Medulla oblongata (tissue), 1 donor: ENCODE results near the gene HRNR.
"Not testable (repeated sequence)": the region's sequence is repeated elsewhere in the genome, so short reads cannot be mapped to it uniquely, and the experiment has no call there.

Experiments used
- DNase-seq: peaks from one replicate; pipeline ENCODE4 v3.0.0-alpha.2; 2015; ENCODE audit errors: extremely low spot score

The HRNR gene

DNA sequence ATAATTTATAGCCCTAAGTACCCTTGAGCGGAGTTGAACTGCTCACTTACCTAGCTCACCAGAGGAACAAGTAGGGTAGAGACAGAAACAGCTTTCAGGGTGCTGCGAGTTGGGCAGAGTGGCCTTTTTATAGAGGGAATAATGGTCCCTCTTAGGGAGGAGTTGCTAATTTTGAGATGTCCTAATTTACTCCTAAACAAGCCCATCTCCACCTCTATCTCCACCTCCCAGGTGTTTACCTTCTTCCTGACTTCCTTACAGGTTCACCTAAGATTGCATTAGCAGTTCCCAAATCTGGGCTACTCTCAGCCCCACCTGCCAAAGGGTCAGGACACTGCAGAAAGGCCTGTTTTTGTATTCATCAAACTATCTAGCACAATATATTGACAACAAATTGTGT lies at the start of gene HRNR:
HRNR (minus strand) TSS at position 101 of the 400 bp plus-strand sequence. CDS start 940 bp downstream, outside the sequence.
- DNase-seq: no peak

DNA sequence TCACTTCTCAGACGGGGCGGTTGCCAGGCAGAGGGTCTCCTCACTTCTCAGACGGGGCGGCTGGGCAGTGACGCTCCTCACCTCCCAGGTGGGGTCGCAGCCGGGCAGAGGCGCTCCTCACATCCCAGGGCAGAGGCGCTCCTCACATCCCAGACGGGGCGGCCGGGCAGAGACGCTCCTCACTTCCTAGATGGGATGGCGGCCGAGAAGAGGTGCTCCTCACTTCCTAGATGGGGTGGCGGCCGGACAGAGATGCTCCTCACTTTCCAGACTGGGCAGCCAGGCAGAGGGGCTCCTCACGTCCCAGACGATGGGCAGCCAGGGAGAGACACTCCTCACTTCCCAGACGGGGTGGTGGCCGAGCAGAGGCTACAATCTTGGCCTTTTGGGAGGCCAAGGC lies 32.4 kb upstream of the HRNR start:
- DNase-seq: not testable (repeated sequence)

DNA sequence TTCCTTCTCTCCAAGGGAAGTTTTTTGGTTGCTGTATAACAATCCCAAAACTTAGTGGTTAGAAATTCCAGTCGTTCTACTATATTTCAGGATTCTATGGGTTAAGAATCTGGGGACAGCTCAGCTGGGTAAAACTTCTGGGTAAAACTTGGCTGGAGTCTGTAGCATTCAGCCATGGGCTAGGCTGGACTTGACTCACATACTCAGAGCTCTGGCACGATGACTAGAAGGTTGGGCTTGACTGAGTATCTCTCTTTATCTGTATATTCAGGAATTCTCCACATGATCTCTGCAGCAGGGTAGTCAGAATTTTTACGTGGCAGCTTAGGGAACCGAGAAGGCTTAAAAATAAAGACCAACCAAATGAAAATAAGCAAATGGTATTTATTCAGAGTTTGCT lies 28.2 kb upstream of the HRNR start:
- DNase-seq: no peak

GRCh38 chr1:152251391-152251790 lies 27.4 kb upstream of the HRNR start:
- no peak for DNase-seq

DNA sequence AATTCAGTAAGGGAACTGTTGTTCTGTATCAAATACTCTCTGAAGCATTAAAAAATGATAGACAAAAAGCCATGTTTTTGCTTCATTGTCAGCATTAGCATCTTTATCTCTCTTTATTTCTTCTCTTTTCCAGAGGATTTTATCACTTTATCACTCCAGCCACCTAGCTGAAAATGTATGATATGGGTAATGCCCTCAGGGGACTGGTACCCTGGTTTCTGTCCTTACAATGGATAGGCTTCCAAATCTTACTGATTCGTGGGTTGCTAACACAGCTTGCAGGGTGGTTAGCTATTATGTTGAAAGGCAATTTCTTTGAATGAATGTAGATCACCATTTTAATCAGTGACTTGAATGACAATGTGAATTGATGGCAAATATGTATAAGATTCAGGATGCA lies 23.3 kb upstream of the HRNR start:
- no peak for DNase-seq

DNA sequence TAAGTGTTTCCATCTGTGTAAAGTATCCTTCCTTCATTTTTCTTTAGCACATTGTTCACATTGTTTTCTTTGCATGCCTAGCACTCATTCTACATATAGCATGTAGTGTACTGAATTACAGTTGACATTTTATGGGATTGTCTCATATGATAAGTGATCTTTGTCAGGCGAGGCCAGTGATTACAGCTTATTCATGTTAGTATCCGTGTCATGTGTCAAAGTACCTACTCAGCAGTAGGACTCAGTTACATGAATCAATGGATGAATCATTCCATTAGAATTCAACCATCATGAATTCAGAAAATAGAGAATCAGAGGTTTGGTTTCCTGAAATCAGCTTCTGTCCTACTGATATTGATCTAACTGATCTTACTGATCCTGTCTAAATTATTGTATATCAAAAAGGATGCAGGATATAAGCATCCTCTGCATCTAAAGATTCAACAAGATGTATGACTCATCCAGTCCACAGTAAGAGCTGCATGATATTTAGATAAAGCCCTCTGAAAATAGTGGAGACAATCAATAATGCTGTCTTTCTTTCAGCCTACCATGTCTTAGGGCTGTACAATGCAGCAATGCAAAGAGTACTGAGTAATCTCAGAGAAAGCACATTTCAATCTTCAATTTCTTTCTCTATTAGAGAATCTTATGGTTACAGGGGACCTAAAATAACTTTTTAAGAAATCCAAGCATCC lies 20.7 kb upstream of the HRNR start:
- no peak for DNase-seq

- no peak for DNase-seq
Observed at GRCh38 chr1:152237093-152237492, 13.1 kb upstream of the HRNR start.

DNA sequence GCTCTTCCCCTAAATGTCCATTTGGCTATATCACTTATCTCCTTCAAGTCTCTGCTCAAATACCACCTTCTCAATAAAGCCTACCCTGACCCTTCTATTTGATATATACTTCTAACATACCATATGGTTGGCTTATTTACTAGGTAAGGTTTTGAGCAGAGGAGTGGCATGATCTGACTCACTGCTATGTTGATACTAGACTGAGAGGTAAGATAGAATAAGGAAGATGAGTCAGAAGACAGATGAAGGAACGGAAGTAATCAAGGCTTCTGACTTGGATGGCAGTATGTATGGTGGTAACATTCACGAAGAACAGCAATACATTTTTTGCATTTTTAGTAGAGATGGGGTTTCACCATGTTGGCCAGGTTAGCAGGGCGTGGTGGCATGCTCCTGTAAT lies 4.8 kb upstream of the HRNR start:
- no peak for DNase-seq

DNA sequence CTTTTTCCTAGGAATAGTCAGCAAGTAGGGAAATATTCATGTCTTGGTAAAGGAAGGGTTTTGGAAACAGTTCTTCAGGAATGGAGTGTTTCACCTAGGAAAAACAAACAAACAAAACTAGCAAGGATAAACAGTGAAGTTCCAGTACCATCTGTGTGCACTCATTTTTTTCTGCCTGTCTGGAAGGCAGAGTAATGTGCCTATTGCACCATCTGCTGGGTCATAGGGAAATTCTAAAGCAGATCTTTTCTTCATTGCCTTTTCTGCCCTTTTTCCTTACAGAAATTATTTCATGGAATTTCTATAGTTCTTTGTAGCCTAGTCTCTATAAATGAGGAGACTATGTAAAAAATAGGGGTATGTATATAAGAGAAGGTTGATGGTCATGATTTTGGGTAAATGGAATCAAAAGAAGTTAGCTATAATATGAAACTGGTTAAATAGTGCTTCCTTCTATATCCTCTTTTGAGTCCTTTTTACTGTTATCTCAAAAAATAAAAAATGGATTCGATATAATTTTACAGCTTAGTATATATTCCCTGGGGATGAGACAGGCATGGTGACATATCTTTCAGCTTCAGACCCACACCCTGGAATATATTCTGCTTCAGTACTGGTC lies 3.4 kb upstream of the HRNR start:
- DNase-seq: peak; percentile 49

GRCh38 chr1:152225678-152226077 lies 1.7 kb upstream of the HRNR start:
- DNase-seq: no peak

- DNase-seq: no peak
Observed at GRCh38 chr1:152220166-152221163, 3.5 kb downstream of the HRNR start.

DNA sequence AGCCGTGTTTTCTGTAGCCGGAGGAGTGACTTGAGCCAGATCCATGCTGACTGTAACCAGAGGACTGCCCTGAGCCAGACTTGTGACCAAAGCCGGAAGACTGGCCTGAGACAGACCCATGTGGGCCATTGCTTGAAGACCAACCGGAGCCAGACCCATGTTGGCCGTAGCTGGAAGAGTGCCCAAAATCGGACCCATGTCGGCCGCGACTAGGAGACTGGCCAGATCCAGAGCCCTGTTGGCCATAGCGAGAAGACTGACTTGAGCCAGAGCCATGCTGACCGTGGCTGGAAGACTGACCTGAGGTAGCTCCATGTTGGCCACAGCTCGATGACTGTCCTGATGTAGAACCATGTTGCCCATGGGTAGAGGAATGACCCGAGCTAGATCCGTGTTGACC lies 4.6 kb downstream of the HRNR start:
- DNase-seq: not testable (repeated sequence)

DNA sequence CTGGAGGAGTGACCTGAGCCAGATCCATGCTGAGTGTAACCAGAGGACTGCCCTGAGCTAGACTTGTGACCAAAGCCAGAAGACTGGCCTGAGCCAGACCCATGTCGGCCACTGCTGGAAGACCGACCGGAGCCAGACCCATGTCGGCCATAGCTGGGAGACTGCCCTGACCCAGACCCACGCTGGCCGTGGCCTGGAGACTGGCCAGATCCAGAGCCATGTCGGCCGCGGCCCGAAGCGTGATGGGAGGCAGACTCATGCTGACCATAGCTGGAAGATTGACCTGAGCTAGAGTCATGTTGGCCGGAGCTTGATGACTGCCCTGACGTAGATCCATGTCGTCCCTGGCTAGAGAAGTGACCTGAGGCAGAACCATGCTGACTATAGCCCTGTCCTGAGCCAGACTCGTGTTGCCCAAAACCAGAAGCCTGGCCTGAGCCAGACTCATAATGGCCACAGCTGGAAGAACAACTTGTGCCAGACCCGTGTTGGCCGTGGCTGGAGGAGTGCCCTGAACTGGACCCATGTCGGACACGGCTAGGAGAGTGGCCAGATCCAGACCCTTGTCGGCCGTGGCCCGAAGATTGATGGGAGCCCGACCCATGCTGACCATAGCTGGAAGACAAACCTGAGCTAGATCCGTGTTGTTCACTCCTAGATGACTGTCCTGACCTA lies 5.1 kb downstream of the HRNR start:
- DNase-seq: no peak

DNA sequence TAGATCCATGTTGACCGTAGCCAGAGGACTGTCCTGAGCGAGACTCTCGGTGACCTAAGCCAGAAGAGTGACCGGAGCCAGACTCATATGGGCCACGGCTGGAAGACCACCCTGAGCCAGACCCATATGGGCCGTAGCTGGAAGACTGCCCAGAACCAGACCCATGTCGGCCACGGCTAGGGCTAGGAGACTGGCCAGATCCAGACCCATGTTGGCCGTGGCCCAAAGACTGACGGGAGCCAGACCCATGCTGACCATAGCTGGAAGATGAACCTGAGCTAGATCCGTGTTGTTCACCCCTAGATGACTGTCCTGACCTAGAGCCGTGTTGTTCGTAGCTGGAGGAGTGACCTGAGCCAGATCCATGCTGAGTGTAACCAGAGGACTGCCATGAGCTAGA lies 8.4 kb downstream of the HRNR start:
- DNase-seq: not testable (repeated sequence)

DNA sequence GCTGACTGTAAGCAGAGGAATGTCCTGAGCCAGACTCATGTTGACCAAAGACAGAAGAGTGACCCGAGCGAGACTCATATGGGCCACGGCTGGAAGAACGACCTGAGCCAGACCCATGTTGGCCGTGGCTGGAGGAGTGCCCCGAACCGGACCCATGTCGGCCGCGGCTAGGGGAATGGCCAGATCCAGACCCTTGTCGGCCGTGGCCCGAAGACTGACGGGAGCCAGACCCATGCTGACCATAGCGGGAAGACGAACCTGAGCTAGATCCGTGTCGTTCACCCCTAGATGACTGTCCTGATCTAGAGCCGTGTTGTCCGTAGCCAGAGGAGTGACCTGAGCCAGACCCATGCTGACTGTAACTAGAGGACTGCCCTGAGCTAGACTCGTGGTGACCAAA lies 9.1 kb downstream of the HRNR start:
- DNase-seq: not testable (repeated sequence)

DNA sequence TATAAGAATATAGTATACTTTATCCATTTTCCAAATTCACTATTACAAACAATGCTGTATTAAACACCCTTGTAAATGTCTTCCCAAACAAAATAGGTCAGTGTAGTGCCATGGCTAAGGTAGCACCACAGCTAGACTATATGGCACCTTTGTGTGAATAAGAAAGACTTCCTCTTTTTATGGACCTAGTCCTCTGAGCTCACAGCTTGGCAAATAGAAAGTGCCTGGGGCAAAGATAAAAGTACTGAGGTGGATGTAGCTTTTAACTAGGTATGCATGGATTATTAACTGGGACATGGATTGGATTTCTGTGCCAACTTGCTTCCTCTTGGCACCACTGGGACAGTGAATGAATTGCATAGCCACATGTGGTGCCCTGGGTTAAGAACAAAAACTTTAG lies 25.0 kb downstream of the HRNR start:
- DNase-seq: no peak

DNA sequence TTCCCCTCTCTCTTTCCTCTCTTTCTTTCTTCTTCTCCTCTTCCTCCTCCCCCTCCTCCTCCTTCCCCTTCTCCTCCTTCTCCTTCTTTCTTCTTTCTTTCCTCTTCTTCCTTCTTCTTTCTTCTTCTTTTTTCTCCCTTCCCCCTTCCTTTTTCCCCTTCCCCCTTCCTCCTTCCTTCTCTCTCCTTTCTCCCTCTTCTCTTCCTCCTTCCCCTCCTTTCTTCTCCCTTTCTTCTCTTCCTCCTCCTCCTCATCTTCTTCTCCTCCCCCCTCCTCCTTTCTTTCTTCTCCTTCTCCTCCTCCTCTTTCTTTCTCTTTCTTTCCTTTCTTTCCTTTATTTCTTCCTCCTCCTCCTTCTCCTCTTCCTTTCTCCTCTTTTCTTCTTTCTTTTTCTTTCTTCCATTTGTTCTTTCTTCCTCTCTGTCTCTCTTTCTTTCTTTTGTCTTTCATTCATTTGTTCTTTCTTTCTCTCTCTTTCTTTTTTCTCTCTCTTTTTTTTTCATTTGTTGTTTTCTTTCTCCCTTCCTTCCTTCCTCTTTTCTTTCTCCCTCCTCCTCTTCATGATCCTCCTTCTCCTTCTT lies 26.5 kb downstream of the HRNR start:
- no peak for DNase-seq

GRCh38 chr1:152191711-152192110 lies 32.3 kb downstream of the HRNR start:
- no peak for DNase-seq

DNA sequence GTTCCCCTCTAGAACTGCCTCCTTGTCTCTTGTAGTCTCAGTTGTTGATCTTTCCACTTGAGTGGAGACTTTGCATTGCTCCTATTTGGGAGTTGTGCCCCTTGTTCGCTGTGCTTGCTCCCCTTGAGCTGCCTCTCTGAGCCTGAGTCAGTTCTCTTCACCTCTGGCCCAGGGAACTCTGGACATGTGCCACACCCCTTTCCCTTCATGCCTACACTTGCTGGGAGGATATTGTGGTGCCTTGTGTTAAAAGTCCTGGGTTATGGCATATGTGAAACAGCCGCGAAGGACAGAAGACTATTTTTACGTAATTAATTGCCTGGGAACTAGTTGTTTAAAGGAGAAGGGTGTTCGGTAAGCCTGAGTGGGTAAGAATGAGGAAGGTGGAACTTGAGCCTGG lies 32.7 kb downstream of the HRNR start:
- no peak for DNase-seq

- no peak for DNase-seq
Observed at GRCh38 chr1:152190589-152190988, 33.4 kb downstream of the HRNR start.

DNA sequence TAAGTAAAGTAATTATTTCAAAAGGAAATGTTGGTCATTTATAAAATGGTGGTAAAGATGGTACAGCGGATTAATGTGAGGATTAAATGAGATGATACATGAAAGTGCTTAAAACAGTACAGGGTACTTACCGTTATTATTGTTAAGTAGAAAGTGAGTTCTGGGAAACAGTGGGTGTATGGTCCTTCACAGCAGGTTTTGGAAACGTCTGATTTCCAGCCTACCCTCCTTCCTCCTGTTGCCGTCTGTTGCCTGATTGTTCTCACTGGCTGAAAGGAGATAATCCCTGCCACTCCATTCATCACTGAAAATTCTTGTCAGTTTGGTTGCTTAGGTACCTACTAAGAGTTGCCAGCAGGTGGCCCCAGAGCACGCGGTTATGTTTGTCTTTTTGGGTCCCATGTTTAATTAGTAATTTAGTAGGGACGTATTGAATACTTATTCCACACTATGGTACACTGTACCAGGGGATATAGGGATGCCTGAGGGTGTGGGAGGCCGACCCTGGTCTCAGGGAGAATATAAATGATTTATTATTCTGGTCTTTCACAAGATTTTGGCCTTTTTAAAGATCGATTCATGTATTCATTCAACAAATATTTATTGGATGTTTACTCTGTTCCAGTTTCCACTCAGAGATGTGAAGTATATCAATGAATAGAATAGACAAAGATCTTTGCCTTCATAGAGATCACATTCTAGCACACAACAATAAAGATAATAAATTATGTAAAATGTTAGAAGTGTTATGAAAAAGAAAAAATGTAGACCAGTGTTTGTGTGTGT lies 34.1 kb downstream of the HRNR start:
- peak; percentile 81 for DNase-seq
